Liver (tissue), 3 donors: ENCODE data around the gene E2F3.

Experiments
- FOXA1 ChIP-seq: IDR thresholded peaks from 2 replicates; pipeline ENCODE4 v1.6.1; 2016; ENCODE audit warnings: antibody characterized with exemption
- GABPA ChIP-seq, 2 donors: IDR thresholded peaks in 1 of 2; conservative IDR thresholded peaks in 1 of 2; 2 replicates each; pipeline ENCODE4 v1.6.1; 2016; ENCODE audit warnings: antibody characterized with exemption in 2 of 2, mild to moderate bottlenecking in 1 of 2, moderate library complexity in 1 of 2
- HNF4A ChIP-seq, 2 donors: conservative IDR thresholded peaks; 2 replicates each; pipeline ENCODE4 v1.6.1; 2016; ENCODE audit warnings: antibody characterized with exemption in 2 of 2, mild to moderate bottlenecking in 2 of 2
- RAD21 ChIP-seq, 2 donors: IDR thresholded peaks; 2 replicates each; pipeline ENCODE4 v1.6.1; 2016; ENCODE audit warnings: antibody characterized with exemption in 2 of 2, mild to moderate bottlenecking in 2 of 2
- SP1 ChIP-seq: IDR thresholded peaks from 2 replicates; pipeline ENCODE4 v1.6.1; 2018; ENCODE audit warnings: antibody characterized with exemption, mild to moderate bottlenecking
- TAF1 ChIP-seq: conservative IDR thresholded peaks from 2 replicates; pipeline ENCODE4 v1.6.1; 2016; ENCODE audit warnings: antibody characterized with exemption, mild to moderate bottlenecking
- YY1 ChIP-seq: IDR thresholded peaks from 2 replicates; pipeline ENCODE4 v1.6.1; 2016; ENCODE audit warnings: antibody characterized with exemption, mild to moderate bottlenecking
- TF ChIP-seq, protein P1 (sequence below): fragments of 150-350 bp; IDR thresholded peaks from 2 replicates; pipeline ENCODE4 v1.5.1; 2017; ENCODE audit warnings: improper control_type of control experiment, low read depth, low read length; ENCODE audit not compliant: missing input control
- TF ChIP-seq, protein P2 (sequence below): IDR thresholded peaks from 2 replicates; pipeline ENCODE4 v1.6.1; 2016; ENCODE audit warnings: antibody characterized with exemption, mild to moderate bottlenecking
- TF ChIP-seq, protein P3 (sequence below): IDR thresholded peaks from 2 replicates; pipeline ENCODE4 v1.6.1; 2016; ENCODE audit warnings: antibody characterized with exemption
- TF ChIP-seq, protein P4 (sequence below): IDR thresholded peaks from 2 replicates; pipeline ENCODE4 v1.6.1; 2016; ENCODE audit warnings: antibody characterized with exemption
- donor health status: healthy.
- donor health status: healthy.

DNA sequence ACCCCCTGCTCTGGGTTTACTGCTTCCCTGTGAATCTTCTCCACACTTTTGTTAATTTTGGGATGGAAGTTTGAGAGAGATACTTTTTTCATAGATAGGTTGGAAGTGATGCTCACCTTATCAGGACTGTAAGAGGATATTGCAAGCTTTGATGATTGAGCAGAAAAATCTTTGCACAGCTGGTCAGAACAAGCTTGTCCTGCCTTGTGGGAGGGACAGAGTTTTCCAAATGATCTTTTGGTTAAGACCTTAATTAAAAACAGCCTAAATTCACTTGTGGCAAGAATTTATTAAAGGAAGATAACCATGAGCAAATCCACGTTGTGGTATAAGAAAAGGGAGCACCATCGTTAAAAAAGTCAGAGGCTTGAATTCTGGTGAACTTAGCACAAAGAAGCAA is 32.2 kb downstream of the E2F3 start:
- TF ChIP-seq, protein P1, sequence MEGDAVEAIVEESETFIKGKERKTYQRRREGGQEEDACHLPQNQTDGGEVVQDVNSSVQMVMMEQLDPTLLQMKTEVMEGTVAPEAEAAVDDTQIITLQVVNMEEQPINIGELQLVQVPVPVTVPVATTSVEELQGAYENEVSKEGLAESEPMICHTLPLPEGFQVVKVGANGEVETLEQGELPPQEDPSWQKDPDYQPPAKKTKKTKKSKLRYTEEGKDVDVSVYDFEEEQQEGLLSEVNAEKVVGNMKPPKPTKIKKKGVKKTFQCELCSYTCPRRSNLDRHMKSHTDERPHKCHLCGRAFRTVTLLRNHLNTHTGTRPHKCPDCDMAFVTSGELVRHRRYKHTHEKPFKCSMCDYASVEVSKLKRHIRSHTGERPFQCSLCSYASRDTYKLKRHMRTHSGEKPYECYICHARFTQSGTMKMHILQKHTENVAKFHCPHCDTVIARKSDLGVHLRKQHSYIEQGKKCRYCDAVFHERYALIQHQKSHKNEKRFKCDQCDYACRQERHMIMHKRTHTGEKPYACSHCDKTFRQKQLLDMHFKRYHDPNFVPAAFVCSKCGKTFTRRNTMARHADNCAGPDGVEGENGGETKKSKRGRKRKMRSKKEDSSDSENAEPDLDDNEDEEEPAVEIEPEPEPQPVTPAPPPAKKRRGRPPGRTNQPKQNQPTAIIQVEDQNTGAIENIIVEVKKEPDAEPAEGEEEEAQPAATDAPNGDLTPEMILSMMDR: no peak
- TF ChIP-seq, protein P2, sequence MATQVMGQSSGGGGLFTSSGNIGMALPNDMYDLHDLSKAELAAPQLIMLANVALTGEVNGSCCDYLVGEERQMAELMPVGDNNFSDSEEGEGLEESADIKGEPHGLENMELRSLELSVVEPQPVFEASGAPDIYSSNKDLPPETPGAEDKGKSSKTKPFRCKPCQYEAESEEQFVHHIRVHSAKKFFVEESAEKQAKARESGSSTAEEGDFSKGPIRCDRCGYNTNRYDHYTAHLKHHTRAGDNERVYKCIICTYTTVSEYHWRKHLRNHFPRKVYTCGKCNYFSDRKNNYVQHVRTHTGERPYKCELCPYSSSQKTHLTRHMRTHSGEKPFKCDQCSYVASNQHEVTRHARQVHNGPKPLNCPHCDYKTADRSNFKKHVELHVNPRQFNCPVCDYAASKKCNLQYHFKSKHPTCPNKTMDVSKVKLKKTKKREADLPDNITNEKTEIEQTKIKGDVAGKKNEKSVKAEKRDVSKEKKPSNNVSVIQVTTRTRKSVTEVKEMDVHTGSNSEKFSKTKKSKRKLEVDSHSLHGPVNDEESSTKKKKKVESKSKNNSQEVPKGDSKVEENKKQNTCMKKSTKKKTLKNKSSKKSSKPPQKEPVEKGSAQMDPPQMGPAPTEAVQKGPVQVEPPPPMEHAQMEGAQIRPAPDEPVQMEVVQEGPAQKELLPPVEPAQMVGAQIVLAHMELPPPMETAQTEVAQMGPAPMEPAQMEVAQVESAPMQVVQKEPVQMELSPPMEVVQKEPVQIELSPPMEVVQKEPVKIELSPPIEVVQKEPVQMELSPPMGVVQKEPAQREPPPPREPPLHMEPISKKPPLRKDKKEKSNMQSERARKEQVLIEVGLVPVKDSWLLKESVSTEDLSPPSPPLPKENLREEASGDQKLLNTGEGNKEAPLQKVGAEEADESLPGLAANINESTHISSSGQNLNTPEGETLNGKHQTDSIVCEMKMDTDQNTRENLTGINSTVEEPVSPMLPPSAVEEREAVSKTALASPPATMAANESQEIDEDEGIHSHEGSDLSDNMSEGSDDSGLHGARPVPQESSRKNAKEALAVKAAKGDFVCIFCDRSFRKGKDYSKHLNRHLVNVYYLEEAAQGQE: no peak
- TF ChIP-seq, protein P3, sequence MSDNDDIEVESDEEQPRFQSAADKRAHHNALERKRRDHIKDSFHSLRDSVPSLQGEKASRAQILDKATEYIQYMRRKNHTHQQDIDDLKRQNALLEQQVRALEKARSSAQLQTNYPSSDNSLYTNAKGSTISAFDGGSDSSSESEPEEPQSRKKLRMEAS: no peak
- TF ChIP-seq GABPA (IDR thresholded peaks at IDR 0.05 in 1 of 2, conservative IDR thresholded peaks at IDR 0.05 in 1 of 2) (no peak), SP1 (no peak), RAD21 (IDR thresholded peaks at IDR 0.05) (no peak), FOXA1 (no peak), TAF1 (no peak), YY1 (no peak), HNF4A (conservative IDR thresholded peaks at IDR 0.05) (no peak)
- TF ChIP-seq, protein P4, sequence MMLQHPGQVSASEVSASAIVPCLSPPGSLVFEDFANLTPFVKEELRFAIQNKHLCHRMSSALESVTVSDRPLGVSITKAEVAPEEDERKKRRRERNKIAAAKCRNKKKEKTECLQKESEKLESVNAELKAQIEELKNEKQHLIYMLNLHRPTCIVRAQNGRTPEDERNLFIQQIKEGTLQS: no peak
